Measurements from ENCODE around the gene NPLOC4. TPM values are rescaled to one million over a fixed set of nuclear protein-coding genes. Genes with fewer than 3 reads are reported as not detected.

Gene NPLOC4
- total and polyA plus RNA-seq, 2 of the 8 experiments (the other 6 are each of a cell fraction or from before 2014, with no cell fraction given) = 70.7 to 92.7 TPM

GRCh38 chr17:81528384-81528650, 108.6 kb downstream of the NPLOC4 start:
- no peak overlapping the region for H3K23ac ChIP-seq (ENCODE audit: insufficient read length)
- no peak overlapping the region for H3K9ac ChIP-seq (replicated peaks in 1 of 4; ENCODE audit: extremely low read depth in 1 of 4, low read depth in 3 of 4, low read length in 3 of 4)
- 89% methylated on average over 11 of the region's 20 CpGs; no CpG with 5 or more reads in 1 of the 2 experiments for WGBS, 2 experiments (ENCODE audit: extremely low coverage in 1 of 2, insufficient coverage in 1 of 2, insufficient read length in 1 of 2, insufficient replicate concordance in 2 of 2, low coverage in 1 of 2, low lambda C conversion rate in 2 of 2, missing lambda C conversion rate in 1 of 2)
- no peak overlapping the region for H2BK15ac ChIP-seq (ENCODE audit: low read length)
- no peak overlapping the region for H2BK12ac ChIP-seq (ENCODE audit: low read depth, low read length)
- peaks cover 0 to 6% (median 4%) of the 10 kb centered on the region in 4 experiments; a peak in 4 of 7 replicates for H3K27me3 ChIP-seq (replicated peaks in 1 of 4; ENCODE audit: control insufficient read depth in 3 of 4, extremely low read depth in 1 of 4, insufficient read depth in 3 of 4, low read length in 3 of 4)
- no peak overlapping the region for H3K4ac ChIP-seq (replicated peaks; ENCODE audit: insufficient read length, low read depth, low read length)
- no peak overlapping the region for H3K4me3 ChIP-seq (ENCODE audit: extremely low read depth in 1 of 4, insufficient read depth in 2 of 4, low read depth in 3 of 4, low read length in 4 of 4)
- H3K14ac ChIP-seq (ENCODE audit: insufficient read length) = no peak overlapping the region
- no peak overlapping the region for H3K4me2 ChIP-seq (ENCODE audit: insufficient read depth in 1 of 2, low read depth in 2 of 2, low read length in 2 of 2)
- H4K91ac ChIP-seq (replicated peaks; ENCODE audit: insufficient read length, low read length) = no peak overlapping the region
- no peak overlapping the region for H3K27ac ChIP-seq (ENCODE audit: low read depth, low read length)
- H4K8ac ChIP-seq (ENCODE audit: extremely low read depth, insufficient read depth, low read length) = no peak overlapping the region
- no peaks in the 10 kb centered on the region for H3K36me3 ChIP-seq (ENCODE audit: control insufficient read depth in 2 of 4, insufficient read depth in 4 of 4, low read length in 3 of 4)
- H2BK5ac ChIP-seq (ENCODE audit: low read depth, low read length) = no peak overlapping the region
- ChIA-PET CTCF (ENCODE audit: partially characterized antibody) (interaction anchor here (0.7 to 2.6 kb wide), 4 partner anchors 10 to 44 kb away, joined by 3 to 16 read pairs (median 5); no protein-coding TSS in a partner anchor), POLR2A (ENCODE audit: partially characterized antibody) (interaction anchor here (1.2 to 30.5 kb wide), 6 partner anchors 9 to 31 kb away, joined by 3 to 1004 read pairs (median 12); partner anchors contain the start of gene ACTG1)
- peaks cover 0 to 5% (median 4%) of the 10 kb centered on the region in 4 experiments; a peak in 5 of 7 replicates for H3K4me1 ChIP-seq (replicated peaks in 1 of 4; ENCODE audit: control insufficient read depth in 3 of 4, insufficient read depth in 4 of 4, low read length in 3 of 4)
- H3K9me3 ChIP-seq (ENCODE audit: insufficient read depth in 2 of 2, low read depth in 1 of 2, low read length in 1 of 2) = peaks cover 4 to 8% of the 10 kb centered on the region in 2 experiments; a peak in 1 of 4 replicates
- FAIRE-seq (no peak), DNase-seq (ENCODE audit: low read depth in 1 of 2, low spot score in 2 of 2) (no peak)
- H2AK5ac ChIP-seq (ENCODE audit: low read depth, low read length) = no peak overlapping the region
- no peak overlapping the region for H3K18ac ChIP-seq (ENCODE audit: extremely low read depth, low read length)
- H3K23me2 ChIP-seq (ENCODE audit: low read depth, low read length) = peaks cover 19% of the 10 kb centered on the region; the same call in 1 of the 2 replicates
- no peak overlapping the region for H2BK120ac ChIP-seq (replicated peaks; ENCODE audit: low read depth, low read length)
- H3K79me2 ChIP-seq (ENCODE audit: control insufficient read depth in 1 of 2, insufficient read depth in 2 of 2, low read length in 2 of 2) = no peaks in the 10 kb centered on the region
- H3K56ac ChIP-seq (replicated peaks; ENCODE audit: insufficient read length, low read depth, low read length) = no peak overlapping the region
- no peak overlapping the region for H4K5ac ChIP-seq (ENCODE audit: insufficient read length, low read depth, low read length)
- peaks cover 0 to 9% of the 10 kb centered on the region in 2 experiments for H4K20me1 ChIP-seq (replicated peaks in 1 of 2; ENCODE audit: control insufficient read depth in 1 of 2, insufficient read depth in 2 of 2, low read length in 2 of 2)
- no peak overlapping the region for H2AFZ ChIP-seq (ENCODE audit: low read length)
- H3K79me1 ChIP-seq (ENCODE audit: low read depth, low read length) = no peaks in the 10 kb centered on the region
- no peak overlapping the region for H2BK20ac ChIP-seq (ENCODE audit: low read length)
- TF ChIP-seq RFX5 (IDR thresholded peaks at IDR 0.05; ENCODE audit: borderline replicate concordance, low read depth, low read length) = no peak
- TF ChIP-seq HDAC6 (IDR thresholded peaks at IDR 0.05; ENCODE audit: low read depth, low read length) = no peak

All from H1 (cell line).